ENCODE results near the gene ADGRF4.

DNA sequence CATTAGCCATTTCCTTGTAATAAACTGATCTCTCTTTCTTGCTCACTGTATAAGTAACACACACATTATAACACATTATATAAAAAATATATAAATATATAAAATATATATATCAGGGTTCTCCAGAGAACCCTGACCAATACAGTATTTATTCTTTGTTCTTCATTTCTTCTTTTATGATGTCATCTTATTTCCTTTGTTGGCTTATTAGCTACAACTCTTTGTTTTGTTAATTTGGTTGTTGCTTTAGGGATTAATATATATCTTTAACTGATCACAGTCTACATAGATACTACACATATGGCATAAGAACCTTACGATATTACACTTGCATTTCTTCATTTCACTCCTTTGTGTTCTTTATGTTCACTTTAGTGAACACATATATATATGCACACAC lies 68.7 kb downstream of the ADGRF4 start:
- TF ChIP-seq, protein P1, sequence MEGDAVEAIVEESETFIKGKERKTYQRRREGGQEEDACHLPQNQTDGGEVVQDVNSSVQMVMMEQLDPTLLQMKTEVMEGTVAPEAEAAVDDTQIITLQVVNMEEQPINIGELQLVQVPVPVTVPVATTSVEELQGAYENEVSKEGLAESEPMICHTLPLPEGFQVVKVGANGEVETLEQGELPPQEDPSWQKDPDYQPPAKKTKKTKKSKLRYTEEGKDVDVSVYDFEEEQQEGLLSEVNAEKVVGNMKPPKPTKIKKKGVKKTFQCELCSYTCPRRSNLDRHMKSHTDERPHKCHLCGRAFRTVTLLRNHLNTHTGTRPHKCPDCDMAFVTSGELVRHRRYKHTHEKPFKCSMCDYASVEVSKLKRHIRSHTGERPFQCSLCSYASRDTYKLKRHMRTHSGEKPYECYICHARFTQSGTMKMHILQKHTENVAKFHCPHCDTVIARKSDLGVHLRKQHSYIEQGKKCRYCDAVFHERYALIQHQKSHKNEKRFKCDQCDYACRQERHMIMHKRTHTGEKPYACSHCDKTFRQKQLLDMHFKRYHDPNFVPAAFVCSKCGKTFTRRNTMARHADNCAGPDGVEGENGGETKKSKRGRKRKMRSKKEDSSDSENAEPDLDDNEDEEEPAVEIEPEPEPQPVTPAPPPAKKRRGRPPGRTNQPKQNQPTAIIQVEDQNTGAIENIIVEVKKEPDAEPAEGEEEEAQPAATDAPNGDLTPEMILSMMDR (IDR thresholded peaks at IDR 0.05; ENCODE audit: low read length): no peak
- TF ChIP-seq EZH2 (optimal IDR thresholded peaks at IDR 0.05; ENCODE audit: low read depth, low read length) (no peak), EZH2phosphoT487 (IDR thresholded peaks at IDR 0.05; ENCODE audit: low read length) (no peak)
